ENCODE data around the gene PCCB.

- TF ChIP-seq, protein P1, sequence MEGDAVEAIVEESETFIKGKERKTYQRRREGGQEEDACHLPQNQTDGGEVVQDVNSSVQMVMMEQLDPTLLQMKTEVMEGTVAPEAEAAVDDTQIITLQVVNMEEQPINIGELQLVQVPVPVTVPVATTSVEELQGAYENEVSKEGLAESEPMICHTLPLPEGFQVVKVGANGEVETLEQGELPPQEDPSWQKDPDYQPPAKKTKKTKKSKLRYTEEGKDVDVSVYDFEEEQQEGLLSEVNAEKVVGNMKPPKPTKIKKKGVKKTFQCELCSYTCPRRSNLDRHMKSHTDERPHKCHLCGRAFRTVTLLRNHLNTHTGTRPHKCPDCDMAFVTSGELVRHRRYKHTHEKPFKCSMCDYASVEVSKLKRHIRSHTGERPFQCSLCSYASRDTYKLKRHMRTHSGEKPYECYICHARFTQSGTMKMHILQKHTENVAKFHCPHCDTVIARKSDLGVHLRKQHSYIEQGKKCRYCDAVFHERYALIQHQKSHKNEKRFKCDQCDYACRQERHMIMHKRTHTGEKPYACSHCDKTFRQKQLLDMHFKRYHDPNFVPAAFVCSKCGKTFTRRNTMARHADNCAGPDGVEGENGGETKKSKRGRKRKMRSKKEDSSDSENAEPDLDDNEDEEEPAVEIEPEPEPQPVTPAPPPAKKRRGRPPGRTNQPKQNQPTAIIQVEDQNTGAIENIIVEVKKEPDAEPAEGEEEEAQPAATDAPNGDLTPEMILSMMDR (conservative IDR thresholded peaks at IDR 0.05): no peak
- TF ChIP-seq ZFX (IDR thresholded peaks at IDR 0.05): no peak
Measured at GRCh38 chr3:136327671-136328070, 77.5 kb downstream of the PCCB start.
